LNCaP clone FGC (cell line): ENCODE results near the gene GNAO1.

Experiments used
- DNase-seq: peaks from one replicate; pipeline ENCODE4 v3.0.0-alpha.2; 2011; ENCODE audit warnings: low read depth
- H3K4me3 ChIP-seq: 2 replicates; pipeline ENCODE4 v1.5.1; 2011; ENCODE audit warnings: mild to moderate bottlenecking, low read depth, low read length, control low read depth
- TF ChIP-seq, protein P1 (sequence below): IDR thresholded peaks from 2 replicates; pipeline ENCODE4 v1.5.1; 2012; ENCODE audit warnings: mild to moderate bottlenecking; ENCODE audit not compliant: control insufficient read depth, insufficient read depth; ENCODE audit errors: extremely low read depth

Gene GNAO1

DNA sequence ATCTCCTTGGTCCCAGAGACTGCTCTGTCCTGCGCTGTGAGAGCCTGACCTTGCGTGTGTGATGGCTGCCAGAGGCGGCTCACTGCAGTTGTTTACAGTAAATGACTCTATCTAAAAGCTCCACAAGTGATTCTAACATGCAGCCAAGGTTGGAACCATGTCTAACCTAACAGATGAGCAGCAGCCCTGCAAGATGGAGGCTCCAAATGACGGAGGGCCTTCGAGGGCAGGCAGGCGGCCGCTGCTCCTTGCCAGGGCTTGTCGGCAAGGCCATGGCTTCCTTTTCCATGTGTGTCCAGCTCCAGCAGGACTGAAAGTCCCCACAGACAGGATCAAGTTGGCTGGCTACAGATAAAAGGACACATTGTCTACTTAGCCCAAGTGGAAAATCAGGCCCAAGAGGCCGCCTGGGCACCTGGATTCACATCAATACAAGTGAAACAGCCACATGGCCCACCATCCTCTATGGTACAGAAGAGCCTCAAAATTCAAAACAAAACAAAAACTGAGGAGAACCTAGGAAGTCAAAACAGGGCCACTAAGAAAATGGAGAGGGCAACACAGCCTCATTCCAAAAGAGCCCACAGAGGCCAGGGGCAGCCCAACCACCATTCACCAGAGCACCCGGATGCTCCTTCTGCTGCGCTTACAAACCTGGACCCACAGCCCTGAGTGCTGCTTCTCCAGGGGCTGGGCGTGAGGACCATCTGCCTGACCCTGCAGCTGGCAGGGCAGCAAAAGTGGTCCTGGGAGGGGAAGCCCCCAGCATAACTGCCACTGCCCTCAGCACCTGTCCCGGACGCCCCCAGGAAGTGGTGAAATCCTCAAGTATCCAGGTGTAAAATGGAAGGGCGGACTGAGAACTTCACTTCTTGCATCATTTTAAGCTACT is 169.1 kb downstream of the GNAO1 start:
- DNase-seq = no peak
- TF ChIP-seq, protein P1, sequence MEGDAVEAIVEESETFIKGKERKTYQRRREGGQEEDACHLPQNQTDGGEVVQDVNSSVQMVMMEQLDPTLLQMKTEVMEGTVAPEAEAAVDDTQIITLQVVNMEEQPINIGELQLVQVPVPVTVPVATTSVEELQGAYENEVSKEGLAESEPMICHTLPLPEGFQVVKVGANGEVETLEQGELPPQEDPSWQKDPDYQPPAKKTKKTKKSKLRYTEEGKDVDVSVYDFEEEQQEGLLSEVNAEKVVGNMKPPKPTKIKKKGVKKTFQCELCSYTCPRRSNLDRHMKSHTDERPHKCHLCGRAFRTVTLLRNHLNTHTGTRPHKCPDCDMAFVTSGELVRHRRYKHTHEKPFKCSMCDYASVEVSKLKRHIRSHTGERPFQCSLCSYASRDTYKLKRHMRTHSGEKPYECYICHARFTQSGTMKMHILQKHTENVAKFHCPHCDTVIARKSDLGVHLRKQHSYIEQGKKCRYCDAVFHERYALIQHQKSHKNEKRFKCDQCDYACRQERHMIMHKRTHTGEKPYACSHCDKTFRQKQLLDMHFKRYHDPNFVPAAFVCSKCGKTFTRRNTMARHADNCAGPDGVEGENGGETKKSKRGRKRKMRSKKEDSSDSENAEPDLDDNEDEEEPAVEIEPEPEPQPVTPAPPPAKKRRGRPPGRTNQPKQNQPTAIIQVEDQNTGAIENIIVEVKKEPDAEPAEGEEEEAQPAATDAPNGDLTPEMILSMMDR = no peak
- no peak overlapping the region for H3K4me3 ChIP-seq

DNA sequence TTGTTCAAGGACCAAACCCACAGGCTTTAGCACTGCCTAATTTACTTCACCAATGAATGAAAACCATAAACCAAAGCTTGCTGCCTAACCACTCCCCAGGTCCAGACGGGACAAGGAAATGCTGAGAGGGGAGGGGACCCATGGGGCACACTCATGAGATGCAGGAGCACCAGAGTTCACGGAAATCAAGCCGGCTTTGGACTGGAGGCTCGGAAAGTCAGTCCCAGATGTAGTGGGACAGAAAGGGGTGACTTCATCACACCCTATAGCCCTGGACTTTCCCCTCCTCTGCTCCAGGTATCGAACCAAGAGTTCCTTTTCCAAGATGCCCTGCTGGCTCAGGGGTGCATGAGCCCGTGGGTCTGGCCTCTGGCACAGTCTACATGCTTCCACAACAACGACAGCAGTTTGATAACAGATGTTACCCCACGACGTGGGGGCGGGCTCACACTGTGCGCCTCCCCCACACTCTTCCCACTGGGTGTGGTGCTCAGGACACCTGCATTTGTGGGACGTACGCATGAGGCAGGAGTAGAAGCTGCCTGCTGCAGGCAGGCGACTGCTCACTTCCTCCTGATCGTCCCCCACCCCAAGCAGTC is 170.9 kb downstream of the GNAO1 start:
- no peak overlapping the region for H3K4me3 ChIP-seq
- no peak for DNase-seq
- TF ChIP-seq, protein P1 = no peak

DNA sequence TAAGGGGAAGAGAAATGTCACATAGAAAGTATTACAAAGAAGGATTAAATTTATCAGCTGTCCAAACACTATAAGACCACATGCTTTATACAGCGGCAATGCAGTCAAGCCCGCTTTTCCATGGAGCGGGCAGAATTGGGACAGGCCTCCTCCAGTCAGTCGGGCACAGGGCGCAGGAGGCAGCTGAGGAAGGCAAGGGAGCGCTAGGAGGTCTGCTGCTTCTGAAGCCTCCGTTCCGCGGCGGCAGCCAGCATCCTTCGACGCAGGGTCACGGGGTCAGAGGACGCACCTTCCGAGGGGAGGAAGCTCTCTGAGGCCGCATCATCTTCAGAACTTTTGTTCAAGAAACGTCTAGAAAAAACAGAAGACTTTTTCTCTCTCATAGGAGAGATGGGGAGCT is 171.4 kb downstream of the GNAO1 start:
- TF ChIP-seq, protein P1 = no peak
- DNase-seq = no peak
- H3K4me3 ChIP-seq = no peak overlapping the region

DNA sequence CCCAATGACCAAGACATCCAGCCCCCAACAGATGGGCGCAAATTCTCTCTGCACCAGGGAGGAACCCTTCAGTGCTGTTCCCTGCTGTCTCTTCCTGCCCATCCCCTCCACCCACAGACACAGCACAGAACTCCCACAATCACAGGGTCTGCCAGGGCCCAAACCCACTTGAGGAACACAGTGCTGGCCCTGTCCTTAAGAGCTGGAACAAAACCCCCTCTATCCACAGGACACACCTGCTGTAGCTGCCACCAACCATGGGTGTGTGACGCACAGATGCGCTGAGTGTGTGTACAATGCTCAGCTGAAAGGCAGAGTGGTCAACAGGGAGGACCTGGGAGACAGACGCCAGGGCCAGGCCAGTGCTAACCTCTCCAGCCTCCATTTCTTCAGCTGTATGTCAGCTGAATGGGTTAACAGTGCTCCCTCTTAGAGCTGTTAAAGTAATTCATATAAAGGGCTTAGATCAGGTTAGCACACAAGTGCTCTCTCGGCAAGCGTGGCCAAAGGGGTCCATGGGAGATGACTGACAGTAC is 172.0 kb downstream of the GNAO1 start:
- no peak overlapping the region for H3K4me3 ChIP-seq
- DNase-seq = no peak
- TF ChIP-seq, protein P1 = no peak

DNA sequence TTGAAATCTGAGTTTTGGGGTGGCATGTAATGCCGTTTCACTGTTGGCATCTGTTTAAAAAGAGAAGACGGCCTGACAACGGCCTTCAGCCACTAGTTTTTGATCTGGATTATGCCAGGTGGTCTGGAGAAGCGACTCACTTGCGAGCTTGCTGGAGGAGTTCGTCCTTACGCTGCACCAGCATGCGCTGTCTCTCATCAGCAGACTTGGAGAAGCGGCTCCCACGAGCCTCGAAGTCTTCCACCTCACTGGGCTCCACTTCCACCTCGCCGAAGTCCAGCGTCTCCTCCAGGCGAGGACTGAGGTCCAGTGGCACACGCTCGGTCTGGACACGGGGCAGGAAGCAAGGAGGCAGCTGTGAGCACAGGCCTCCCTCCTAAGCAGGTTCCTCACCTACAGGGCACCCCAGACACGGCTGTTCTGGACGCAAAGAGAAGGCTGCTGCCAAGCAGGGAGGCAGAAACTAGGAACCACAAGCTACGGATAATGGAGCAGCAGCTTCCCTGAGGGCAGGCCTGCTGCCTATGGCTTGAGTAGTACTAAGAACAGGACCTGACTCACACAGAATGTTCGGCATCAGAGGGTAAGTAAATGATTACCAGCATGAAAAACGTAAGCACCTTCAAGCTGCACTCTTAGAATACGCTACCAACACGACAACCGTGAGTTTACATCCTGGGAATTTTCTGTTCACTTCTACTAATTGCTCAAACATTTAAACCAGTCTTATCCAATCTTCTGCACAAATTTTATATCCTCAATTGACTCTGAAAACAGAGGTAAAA is 172.7 kb downstream of the GNAO1 start:
- DNase-seq = no peak
- TF ChIP-seq, protein P1 = no peak
- no peak overlapping the region for H3K4me3 ChIP-seq

DNA sequence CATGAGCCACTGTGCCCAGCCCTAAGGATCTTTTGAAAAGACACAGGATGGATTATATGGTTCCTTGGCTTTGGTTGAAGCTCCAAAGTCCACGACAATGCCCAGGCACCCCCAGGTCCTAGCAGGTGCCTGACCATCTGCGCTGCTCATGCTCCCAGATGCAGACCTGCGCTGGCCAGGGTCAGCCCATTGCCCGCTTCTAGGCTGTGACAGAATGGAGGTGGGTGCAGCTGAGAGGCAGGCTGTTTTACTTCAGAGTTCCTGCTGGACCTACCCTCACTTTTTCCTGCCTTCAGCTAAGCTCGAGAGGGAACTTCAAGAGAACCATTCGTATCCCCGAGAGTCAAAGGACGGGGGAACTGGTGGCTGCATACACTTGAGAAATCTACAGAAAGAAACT is 173.6 kb downstream of the GNAO1 start:
- no peak overlapping the region for H3K4me3 ChIP-seq
- TF ChIP-seq, protein P1 = no peak
- DNase-seq = no peak
